GM13976 (cell line): ENCODE data around the gene GDF2.

ENCODE experiments used
- DNase-seq: peaks from one replicate; pipeline ENCODE4 v3.0.0; 2012; ENCODE audit warnings: low spot score
- CTCF ChIP-seq: IDR thresholded peaks from 2 replicates; pipeline ENCODE4 v1.5.1; 2012; ENCODE audit warnings: borderline replicate concordance, mild to moderate bottlenecking; ENCODE audit not compliant: insufficient read depth; ENCODE audit errors: extremely low read depth, missing control alignments, control extremely low read depth
- in situ Hi-C: fragments of 300-500 bp; cut with MboI; formaldehyde crosslinking; loops from one replicate; pipeline ENCODE4 v1.12.0; 2022; ENCODE audit warnings: low sequenced_read_pairs, mixed read lengths, inconsistent platforms; ENCODE audit not compliant: unreplicated experiment

The GDF2 gene

DNA sequence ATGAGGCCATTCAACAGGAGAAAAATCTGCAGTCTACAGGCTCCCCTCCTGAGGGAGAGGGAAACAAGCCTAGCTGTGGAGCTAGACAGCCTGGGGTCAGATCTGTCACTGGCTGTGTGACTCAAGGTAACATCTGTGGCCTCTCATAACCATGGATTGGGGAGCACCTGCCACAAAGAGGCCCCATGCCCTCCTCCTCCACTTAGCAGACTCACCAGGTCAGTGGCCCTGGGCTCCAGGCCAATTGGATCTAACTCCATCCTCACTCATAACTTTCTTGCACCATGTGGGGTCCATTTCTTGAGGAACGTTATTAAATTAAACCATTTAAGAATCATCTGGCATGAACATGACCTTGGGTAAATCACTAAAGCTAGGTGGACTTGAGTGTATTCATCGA, 20.4 kb upstream of the GDF2 start:
- no peak for DNase-seq
- in situ Hi-C loops: loop anchor here (10.0 kb wide), 1 partner anchor 247 kb away; no protein-coding TSS in a partner anchor
- no peak for TF ChIP-seq CTCF

GRCh38 chr10:47303105-47303504, 19.1 kb upstream of the GDF2 start:
- in situ Hi-C loops: loop anchor here (10.0 kb wide), 1 partner anchor 248 kb away; no protein-coding TSS in a partner anchor

DNA sequence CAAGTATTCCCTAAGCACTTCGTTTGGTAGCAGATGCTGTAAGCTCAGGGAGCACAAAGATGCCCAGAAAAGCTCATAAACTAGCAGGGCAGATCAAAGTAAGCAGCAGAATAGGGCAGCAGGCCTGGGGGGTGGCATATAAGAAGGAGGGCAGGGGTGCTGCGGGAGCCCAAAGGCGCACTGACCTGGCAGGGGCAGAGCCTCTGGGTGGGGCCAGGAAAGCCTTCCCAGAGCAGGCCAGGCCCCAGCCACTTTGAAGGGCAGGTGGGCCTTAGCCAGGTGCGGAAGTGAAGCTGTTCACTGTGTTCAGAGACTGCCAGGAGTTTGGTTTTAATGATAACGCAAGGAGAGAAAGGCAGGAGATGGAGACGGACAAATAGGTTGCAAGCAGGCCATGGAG, 18.4 kb upstream of the GDF2 start:
- in situ Hi-C loops: loop anchor here (10.0 kb wide), 1 partner anchor 249 kb away; no protein-coding TSS in a partner anchor
- no peak for DNase-seq
- TF ChIP-seq CTCF: no peak

More at GRCh38 chr10:47303105-47303504, 19.1 kb upstream of the GDF2 start:
- no peak for DNase-seq
- no peak for TF ChIP-seq CTCF

DNA sequence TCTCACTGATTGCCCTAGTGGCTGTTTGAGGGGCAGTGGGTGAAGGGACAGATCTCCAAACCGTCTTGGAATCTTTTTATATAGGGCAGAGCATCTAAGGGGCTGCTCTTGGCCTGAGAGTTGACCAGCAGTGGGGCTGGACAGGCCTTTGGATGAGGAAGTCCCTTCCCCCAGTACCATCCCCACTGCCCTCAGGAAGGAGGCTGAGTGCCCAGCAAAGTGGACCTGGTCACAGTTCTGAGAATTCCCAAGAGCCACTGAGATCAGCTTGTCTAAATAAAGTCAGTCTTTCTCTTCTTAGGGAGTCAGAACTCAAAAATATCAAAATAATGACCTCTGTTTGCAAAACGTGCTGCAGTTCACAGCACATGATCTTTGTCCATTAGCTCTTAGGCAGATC, 16.7 kb upstream of the GDF2 start:
- DNase-seq: no peak
- in situ Hi-C loops: loop anchor here (10.0 kb wide), 1 partner anchor 251 kb away; no protein-coding TSS in a partner anchor
- TF ChIP-seq CTCF: no peak

DNA sequence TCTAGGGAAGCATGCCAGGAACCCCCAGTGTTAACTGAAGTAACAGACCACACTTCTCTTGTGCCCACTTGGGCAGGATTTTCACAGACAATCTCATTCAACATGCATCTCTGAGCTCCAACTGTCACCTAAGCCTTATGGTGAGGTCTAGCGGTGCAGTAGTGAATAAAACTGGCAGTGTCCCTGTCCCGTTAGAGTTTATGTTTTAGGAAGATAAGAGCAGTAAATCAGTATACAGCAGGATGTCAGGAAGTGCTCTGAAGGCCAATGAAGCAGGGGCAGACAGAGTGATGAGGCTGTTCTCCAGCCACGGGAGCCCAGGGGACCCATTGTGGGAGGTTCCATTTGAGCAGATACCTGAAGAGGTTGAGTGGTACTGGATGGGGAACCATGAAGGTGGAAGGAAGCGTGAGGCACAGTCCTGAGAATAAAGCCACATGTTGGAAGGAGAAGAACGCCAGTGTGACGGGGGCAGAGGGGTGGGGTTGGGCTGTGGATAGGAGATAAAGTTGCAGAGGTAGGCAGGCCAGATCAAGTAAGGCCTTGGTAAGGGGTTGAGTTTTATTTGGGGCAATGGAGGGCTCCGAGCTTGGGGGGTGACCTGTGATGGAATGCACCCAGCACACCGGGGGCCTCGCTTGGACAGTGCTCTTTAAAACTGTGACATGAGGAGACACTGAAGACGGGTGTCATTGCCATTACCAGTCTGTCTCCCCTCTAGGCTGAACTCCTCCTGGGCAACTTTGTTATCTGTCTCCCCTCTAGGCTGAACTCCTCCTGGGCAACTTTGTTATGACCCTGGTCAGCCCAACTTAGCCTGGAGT, 15.7 kb upstream of the GDF2 start:
- no peak for TF ChIP-seq CTCF
- DNase-seq: no peak
- in situ Hi-C loops: loop anchor here (10.0 kb wide), 1 partner anchor 252 kb away; no protein-coding TSS in a partner anchor

GRCh38 chr10:47307381-47307780, 14.9 kb upstream of the GDF2 start:
- DNase-seq: no peak
- TF ChIP-seq CTCF: no peak
- in situ Hi-C loops: loop anchor here (10.0 kb wide), 1 partner anchor 253 kb away; no protein-coding TSS in a partner anchor

DNA sequence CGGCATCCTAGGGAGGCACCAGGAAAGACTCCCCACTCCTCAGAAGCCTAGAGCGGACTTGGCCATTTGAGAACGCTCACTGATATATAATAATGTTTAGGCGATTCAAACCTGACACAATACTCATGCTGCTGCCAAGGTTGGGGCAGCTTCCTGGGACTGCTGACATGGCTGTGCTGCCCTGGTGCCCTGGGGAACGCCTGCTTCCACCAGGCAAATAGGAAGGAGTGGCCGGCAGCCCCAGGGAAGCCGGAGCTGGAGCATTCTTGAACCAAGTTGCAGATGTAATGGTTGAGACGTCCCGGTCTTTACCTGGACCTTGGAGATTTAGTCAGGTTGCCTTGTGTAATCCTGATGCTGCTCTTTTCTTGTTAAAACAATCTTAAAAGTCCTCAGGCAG, 13.5 kb upstream of the GDF2 start:
- no peak for TF ChIP-seq CTCF

More for the DNA sequence above, 13.5 kb upstream of the GDF2 start:
- DNase-seq: no peak
- in situ Hi-C loops: loop anchor here (10.0 kb wide), 1 partner anchor 254 kb away; no protein-coding TSS in a partner anchor
